ENCODE results near the gene FOXI1. TPM values are rescaled to one million over a fixed set of nuclear protein-coding genes. Genes with fewer than 3 reads are reported as not detected.

Gene FOXI1
- total and polyA plus RNA-seq, 8 donors: 0.09 to 1.8 (median 0.38) TPM; not detected in 3

GRCh38 chr5:170150713-170151096, 45.0 kb downstream of the FOXI1 start:
- ATAC-seq (peak in 1 of 4 donors; percentile 9), DNase-seq (no peak), FAIRE-seq (no peak)
- H3K9me3 ChIP-seq: no peaks in the 10 kb centered on the region
- WGBS, 2 donors: 75% methylated on average over 5 of the region's 5 CpGs
- H3K27me3 ChIP-seq: no peaks in the 10 kb centered on the region
- intact Hi-C loops (cut with DNase I): no loop called here
- no peaks in the 10 kb centered on the region for H3K4me1 ChIP-seq
- no peak overlapping the region for H3K4me3 ChIP-seq
- no peaks in the 10 kb centered on the region for H3K36me3 ChIP-seq
- peak overlapping the region in 2 of 4 donors; percentile 48 to 50 for H3K27ac ChIP-seq
- TF ChIP-seq CTCF (IDR thresholded peaks at IDR 0.05): no peak

DNA sequence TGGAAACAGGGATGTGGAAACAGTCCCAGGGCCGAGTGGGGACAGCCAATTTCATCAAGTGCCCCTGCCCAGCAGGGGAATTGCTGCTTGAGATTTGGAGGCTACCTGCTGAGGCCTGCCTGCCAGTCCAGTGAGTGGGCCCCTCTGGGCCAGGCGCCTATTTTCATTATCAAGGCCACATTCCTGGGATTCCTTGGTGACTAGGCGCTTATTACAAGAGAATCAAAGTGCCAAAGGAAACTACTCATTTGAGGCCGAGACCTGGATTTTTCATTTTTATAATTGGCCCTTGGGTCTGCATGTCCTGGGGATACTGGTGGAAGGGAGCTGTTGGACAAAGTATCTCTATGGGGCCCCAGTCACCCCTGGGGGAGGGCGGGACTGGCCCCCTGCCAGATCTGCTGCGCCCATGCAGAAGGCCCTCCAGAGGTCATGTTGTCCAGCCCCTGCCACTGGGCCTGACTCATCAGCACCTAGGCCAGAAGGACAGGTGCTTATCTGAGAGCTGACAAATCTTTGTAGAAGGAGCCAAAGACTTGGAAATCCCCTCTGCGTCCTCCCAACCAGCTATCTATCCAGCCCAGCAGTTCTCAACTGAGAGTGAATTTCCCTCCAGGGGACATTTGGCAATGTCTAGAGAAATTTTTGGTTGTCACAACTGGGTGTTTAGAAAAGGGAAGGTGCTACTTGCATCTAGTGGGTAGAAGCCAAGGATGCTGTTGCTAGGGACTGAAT, 45.6 kb downstream of the FOXI1 start:
- Histone ChIP-seq H3K4me1 (no peaks in the 10 kb centered on the region), H3K4me3 (no peak overlapping the region), H3K27ac (peak overlapping the region; percentile 40 to 56 (median 49)), H3K27me3 (no peaks in the 10 kb centered on the region), H3K36me3 (no peaks in the 10 kb centered on the region), H3K9me3 (no peaks in the 10 kb centered on the region)
- ATAC-seq (peak; percentile 68 to 91 (median 86)), DNase-seq (peak in 5 of 6 donors; percentile 43 to 68 (median 60)), FAIRE-seq (no peak)
- intact Hi-C loops (cut with DNase I): no loop called here
- WGBS, 2 donors: 46 to 49% methylated on average over 7 of the region's 7 CpGs
- TF ChIP-seq CTCF (IDR thresholded peaks at IDR 0.05): no peak

- DNase-seq: no peak
- H3K9me3 ChIP-seq: no peaks in the 10 kb centered on the region
- intact Hi-C loops (cut with DNase I): no loop called here
- TF ChIP-seq CTCF (IDR thresholded peaks at IDR 0.05): no peak
- H3K36me3 ChIP-seq: no peaks in the 10 kb centered on the region
- no peak for FAIRE-seq
- no peak overlapping the region for H3K4me3 ChIP-seq
- no peaks in the 10 kb centered on the region for H3K27me3 ChIP-seq
- no peaks in the 10 kb centered on the region for H3K4me1 ChIP-seq
- no peak for ATAC-seq
- no peak overlapping the region for H3K27ac ChIP-seq
- 83 to 92% methylated on average over 3 of the region's 3 CpGs for WGBS, 2 donors
Observed at GRCh38 chr5:170152767-170153166, 47.1 kb downstream of the FOXI1 start.

DNA sequence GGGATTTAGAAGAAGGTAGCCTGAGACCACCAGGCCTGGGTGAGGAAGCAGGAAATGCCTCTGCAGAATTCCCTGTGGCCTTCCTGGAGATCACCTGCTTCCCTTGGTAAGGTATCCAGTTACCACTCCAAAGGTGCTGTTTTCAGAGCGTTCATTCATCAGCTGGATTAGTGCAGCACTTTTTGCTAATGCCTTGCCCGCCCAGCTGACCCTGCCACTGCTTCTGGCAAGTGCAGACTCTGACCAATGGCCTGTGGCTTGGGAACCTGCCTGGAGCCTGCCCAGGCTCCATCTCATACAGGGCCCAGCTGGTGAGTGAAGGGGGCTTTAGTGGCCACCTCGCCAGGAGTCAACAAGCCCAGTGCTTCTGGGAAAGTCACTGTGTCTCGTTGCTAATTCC, 48.6 kb downstream of the FOXI1 start:
- 76 to 79% methylated on average over 4 of the region's 4 CpGs for WGBS, 2 donors
- ATAC-seq: no peak
- Histone ChIP-seq H3K36me3 (no peaks in the 10 kb centered on the region), H3K27ac (no peak overlapping the region), H3K4me1 (no peaks in the 10 kb centered on the region), H3K9me3 (no peaks in the 10 kb centered on the region), H3K27me3 (no peaks in the 10 kb centered on the region), H3K4me3 (no peak overlapping the region)
- TF ChIP-seq CTCF (IDR thresholded peaks at IDR 0.05): no peak
- intact Hi-C loops (cut with DNase I): no loop called here
- FAIRE-seq: no peak
- DNase-seq: no peak

- no peak for FAIRE-seq
- ATAC-seq: no peak
- H3K27me3 ChIP-seq: no peaks in the 10 kb centered on the region
- H3K9me3 ChIP-seq: no peaks in the 10 kb centered on the region
- no peak overlapping the region for H3K4me3 ChIP-seq
- no peak for TF ChIP-seq CTCF (IDR thresholded peaks at IDR 0.05)
- intact Hi-C loops (cut with DNase I): no loop called here
- DNase-seq: no peak
- 57 to 59% methylated on average over 2 of the region's 2 CpGs for WGBS, 2 donors
- H3K27ac ChIP-seq: no peak overlapping the region
- H3K36me3 ChIP-seq: no peaks in the 10 kb centered on the region
- H3K4me1 ChIP-seq: no peaks in the 10 kb centered on the region
Observed at GRCh38 chr5:170154744-170155143, 49.0 kb downstream of the FOXI1 start.
